Muscle layer of colon (tissue), 2 donors: ENCODE results near the gene MAP1LC3B.

Source experiments
- H3K27ac ChIP-seq: one replicate; pipeline ENCODE4 v1.7.0; 2013; ENCODE audit warnings: low read depth, mild to moderate bottlenecking, low read length, moderate library complexity
- H3K27me3 ChIP-seq, 2 donors: one replicate each; pipeline ENCODE4 v1.7.0; 2013; ENCODE audit warnings: low read length in 2 of 2, mild to moderate bottlenecking in 2 of 2; ENCODE audit not compliant: insufficient read depth in 2 of 2, control insufficient read depth in 1 of 2
- H3K36me3 ChIP-seq: one replicate; pipeline ENCODE4 v1.7.0; 2013; ENCODE audit warnings: mild to moderate bottlenecking, low read length; ENCODE audit not compliant: insufficient read depth
- H3K4me1 ChIP-seq: one replicate; pipeline ENCODE4 v1.7.0; 2013; ENCODE audit warnings: mild to moderate bottlenecking, low read length; ENCODE audit not compliant: insufficient read depth
- H3K4me3 ChIP-seq, 2 donors: one replicate each; pipeline ENCODE4 v1.7.0; 2013; ENCODE audit warnings: low read length in 2 of 2, low read depth in 1 of 2, mild to moderate bottlenecking in 1 of 2, moderate library complexity in 1 of 2
- H3K9ac ChIP-seq: one replicate; pipeline ENCODE4 v1.7.0; 2013; ENCODE audit warnings: low read length
- H3K9me3 ChIP-seq: one replicate; pipeline ENCODE4 v1.7.0; 2013; ENCODE audit warnings: mild to moderate bottlenecking, low read length
- donor health status: abdominal sarcoma.
- donor health status: Adenocarcinoma of cecum.

The MAP1LC3B gene

GRCh38 chr16:87426423-87427215 is 34.5 kb downstream of the MAP1LC3B start:
- peaks cover 20% of the 10 kb centered on the region for H3K36me3 ChIP-seq
- no peak overlapping the region for H3K4me3 ChIP-seq
- H3K27me3 ChIP-seq: no peaks in the 10 kb centered on the region
- H3K27ac ChIP-seq: no peak overlapping the region
- H3K9ac ChIP-seq: no peak overlapping the region
- H3K4me1 ChIP-seq: no peaks in the 10 kb centered on the region
- H3K9me3 ChIP-seq: no peaks in the 10 kb centered on the region

- Histone ChIP-seq H3K9ac (no peak overlapping the region), H3K27ac (no peak overlapping the region), H3K9me3 (no peaks in the 10 kb centered on the region), H3K4me1 (peaks cover 16% of the 10 kb centered on the region), H3K27me3 (no peaks in the 10 kb centered on the region), H3K4me3 (no peak overlapping the region), H3K36me3 (peaks cover 18% of the 10 kb centered on the region)
Observed at GRCh38 chr16:87431926-87432325, 39.8 kb downstream of the MAP1LC3B start.

GRCh38 chr16:87432330-87432915 is 40.3 kb downstream of the MAP1LC3B start:
- Histone ChIP-seq H3K9me3 (no peaks in the 10 kb centered on the region), H3K27me3 (no peaks in the 10 kb centered on the region), H3K27ac (no peak overlapping the region), H3K4me3 (no peak overlapping the region), H3K9ac (no peak overlapping the region), H3K4me1 (peaks cover 16% of the 10 kb centered on the region), H3K36me3 (peaks cover 18% of the 10 kb centered on the region)

- Histone ChIP-seq H3K9me3 (no peaks in the 10 kb centered on the region), H3K27ac (no peak overlapping the region), H3K4me1 (peaks cover 16% of the 10 kb centered on the region), H3K27me3 (no peaks in the 10 kb centered on the region), H3K4me3 (no peak overlapping the region), H3K9ac (no peak overlapping the region), H3K36me3 (peaks cover 12% of the 10 kb centered on the region)
Observed at GRCh38 chr16:87434146-87434667, 42.1 kb downstream of the MAP1LC3B start.

GRCh38 chr16:87435372-87436224 is 43.5 kb downstream of the MAP1LC3B start:
- H3K27me3 ChIP-seq: no peaks in the 10 kb centered on the region
- H3K36me3 ChIP-seq: peaks cover 12% of the 10 kb centered on the region
- H3K9ac ChIP-seq: no peak overlapping the region
- no peaks in the 10 kb centered on the region for H3K9me3 ChIP-seq
- H3K4me3 ChIP-seq: no peak overlapping the region
- H3K27ac ChIP-seq: no peak overlapping the region
- H3K4me1 ChIP-seq: peaks cover 16% of the 10 kb centered on the region

- no peak overlapping the region for H3K9ac ChIP-seq
- peaks cover 16% of the 10 kb centered on the region for H3K4me1 ChIP-seq
- H3K27ac ChIP-seq: no peak overlapping the region
- no peaks in the 10 kb centered on the region for H3K27me3 ChIP-seq
- peaks cover 11% of the 10 kb centered on the region for H3K36me3 ChIP-seq
- H3K9me3 ChIP-seq: no peaks in the 10 kb centered on the region
- H3K4me3 ChIP-seq: no peak overlapping the region
Observed at GRCh38 chr16:87436225-87437172, 44.4 kb downstream of the MAP1LC3B start.

- Histone ChIP-seq H3K4me3 (no peak overlapping the region), H3K27ac (no peak overlapping the region), H3K9me3 (no peaks in the 10 kb centered on the region)
Observed at GRCh38 chr16:87437327-87437726, 45.2 kb downstream of the MAP1LC3B start.

GRCh38 chr16:87437911-87438610 is 45.9 kb downstream of the MAP1LC3B start:
- no peaks in the 10 kb centered on the region for H3K27me3 ChIP-seq
- H3K36me3 ChIP-seq: peaks cover 4% of the 10 kb centered on the region
- H3K27ac ChIP-seq: no peak overlapping the region
- no peak overlapping the region for H3K9ac ChIP-seq
- no peak overlapping the region for H3K4me3 ChIP-seq
- no peaks in the 10 kb centered on the region for H3K9me3 ChIP-seq
- H3K4me1 ChIP-seq: peaks cover 16% of the 10 kb centered on the region

More at GRCh38 chr16:87437327-87437726, 45.2 kb downstream of the MAP1LC3B start:
- Histone ChIP-seq H3K9ac (no peak overlapping the region), H3K27me3 (no peaks in the 10 kb centered on the region), H3K36me3 (peaks cover 6% of the 10 kb centered on the region), H3K4me1 (peaks cover 16% of the 10 kb centered on the region)

- no peaks in the 10 kb centered on the region for H3K27me3 ChIP-seq
- no peak overlapping the region for H3K9ac ChIP-seq
- H3K27ac ChIP-seq: no peak overlapping the region
- H3K4me1 ChIP-seq: peaks cover 16% of the 10 kb centered on the region
- no peaks in the 10 kb centered on the region for H3K9me3 ChIP-seq
- peaks cover 4% of the 10 kb centered on the region for H3K36me3 ChIP-seq
- no peak overlapping the region for H3K4me3 ChIP-seq
Observed at GRCh38 chr16:87438611-87438985, 46.5 kb downstream of the MAP1LC3B start.

- H3K4me1 ChIP-seq: peaks cover 16% of the 10 kb centered on the region
- no peak overlapping the region for H3K4me3 ChIP-seq
- H3K9me3 ChIP-seq: no peaks in the 10 kb centered on the region
- H3K36me3 ChIP-seq: peaks cover 10% of the 10 kb centered on the region
- no peaks in the 10 kb centered on the region for H3K27me3 ChIP-seq
- no peak overlapping the region for H3K27ac ChIP-seq
- no peak overlapping the region for H3K9ac ChIP-seq
Observed at GRCh38 chr16:87439926-87440325, 47.8 kb downstream of the MAP1LC3B start.
